Hematopoietic multipotent progenitor cell treated with erythropoietin and hydrocortisone succinate and interleukin-3 and kit ligand, for 8 days (in vitro differentiated cells): ENCODE data around the gene ROCK2.
A peak's percentile ranks its signal among the peaks of the same experiment; 100 is the strongest.
"Not testable (repeated sequence)": the region's sequence is repeated elsewhere in the genome, so short reads cannot be mapped to it uniquely, and the experiment has no call there.

Source experiments
- DNase-seq: peaks from one replicate; pipeline ENCODE4 v3.0.0-alpha.2; 2015

Gene ROCK2

DNA sequence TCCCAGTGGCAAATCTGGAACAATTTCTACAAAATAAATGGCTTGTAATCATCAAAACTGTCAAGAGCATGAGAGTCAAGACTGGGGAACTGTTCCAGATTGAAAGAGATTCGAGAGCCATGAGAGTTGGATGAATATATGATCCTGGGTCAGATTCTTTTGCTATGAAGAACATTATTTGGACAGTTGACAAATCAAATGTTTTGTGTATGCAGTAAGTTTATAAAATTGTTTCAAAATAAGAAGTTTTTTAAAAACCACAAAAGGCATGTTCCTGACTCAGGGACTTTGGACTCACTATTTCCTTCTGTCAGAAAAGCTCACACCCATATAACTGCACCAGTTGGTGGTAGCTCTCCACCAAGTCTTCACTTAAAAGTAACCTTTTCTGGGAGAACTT is 38.5 kb downstream of the ROCK2 start:
- peak; percentile 9 for DNase-seq

GRCh38 chr2:11305338-11305737 is 39.1 kb downstream of the ROCK2 start:
- DNase-seq: peak; percentile 21

GRCh38 chr2:11304476-11304875 is 40.0 kb downstream of the ROCK2 start:
- DNase-seq: no peak

GRCh38 chr2:11303290-11304013 is 41.0 kb downstream of the ROCK2 start:
- peak; percentile 22 for DNase-seq

DNA sequence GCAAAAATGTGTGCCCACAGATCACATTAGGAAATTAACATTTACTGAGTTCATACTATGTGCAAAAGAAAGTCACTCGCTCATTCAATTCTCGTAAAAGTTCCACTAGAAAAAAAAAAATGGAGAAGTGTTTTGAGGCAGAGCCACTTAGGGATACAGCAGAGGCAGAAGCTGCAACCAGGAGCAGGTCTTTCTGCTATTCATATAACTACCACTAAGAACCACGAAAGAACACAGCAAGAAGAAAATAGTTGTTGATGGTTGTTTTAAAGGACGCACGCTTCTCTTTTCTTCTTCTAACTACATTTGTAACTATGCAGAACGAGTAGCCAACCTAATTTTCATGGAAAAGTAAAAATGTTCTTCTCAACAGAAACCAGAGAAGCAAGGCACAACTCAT is 45.0 kb downstream of the ROCK2 start:
- DNase-seq: no peak

- DNase-seq: no peak
Observed at GRCh38 chr2:11298592-11298991, 45.8 kb downstream of the ROCK2 start.

- DNase-seq: no peak
Observed at GRCh38 chr2:11296401-11296800, 48.0 kb downstream of the ROCK2 start.

GRCh38 chr2:11292464-11293255 is 51.8 kb downstream of the ROCK2 start:
- peak; percentile 53 for DNase-seq

DNA sequence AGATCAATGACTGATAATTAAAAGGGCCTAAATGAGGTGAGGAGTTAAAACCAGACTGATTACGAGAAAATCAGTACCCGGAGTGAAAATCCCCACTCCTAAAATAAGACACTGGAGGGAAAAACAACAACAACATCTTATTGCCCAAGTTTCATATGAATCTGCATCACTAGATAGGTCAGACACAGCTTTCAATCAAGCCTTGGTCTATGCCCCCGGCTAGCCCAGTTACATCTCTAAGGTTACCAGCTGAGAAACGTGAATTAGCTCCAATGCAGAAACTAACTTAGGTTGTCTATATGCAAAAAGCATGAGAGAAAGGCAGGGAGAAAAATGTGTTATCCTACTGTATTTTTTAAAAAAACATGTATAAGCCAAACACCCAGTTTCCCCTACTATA is 53.7 kb downstream of the ROCK2 start:
- no peak for DNase-seq

DNA sequence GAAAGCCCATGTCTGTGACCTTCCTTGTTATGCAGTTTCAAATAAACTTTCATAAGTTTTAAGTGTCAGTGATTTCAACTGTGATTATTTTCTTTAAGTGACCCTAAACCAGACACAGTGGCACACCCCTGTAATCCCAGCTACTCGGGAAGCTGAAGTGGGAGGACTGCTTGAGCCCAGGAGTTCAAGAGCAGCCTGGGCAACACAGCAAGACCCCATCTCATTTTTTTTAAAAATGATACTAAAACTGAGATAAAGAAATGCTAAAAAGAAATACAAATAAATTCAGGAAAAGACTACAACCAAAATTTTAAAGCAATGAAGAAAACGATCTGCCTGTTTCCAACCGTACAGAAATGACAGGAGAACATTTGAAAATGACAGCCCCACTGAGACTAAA is 54.2 kb downstream of the ROCK2 start:
- DNase-seq: no peak

DNA sequence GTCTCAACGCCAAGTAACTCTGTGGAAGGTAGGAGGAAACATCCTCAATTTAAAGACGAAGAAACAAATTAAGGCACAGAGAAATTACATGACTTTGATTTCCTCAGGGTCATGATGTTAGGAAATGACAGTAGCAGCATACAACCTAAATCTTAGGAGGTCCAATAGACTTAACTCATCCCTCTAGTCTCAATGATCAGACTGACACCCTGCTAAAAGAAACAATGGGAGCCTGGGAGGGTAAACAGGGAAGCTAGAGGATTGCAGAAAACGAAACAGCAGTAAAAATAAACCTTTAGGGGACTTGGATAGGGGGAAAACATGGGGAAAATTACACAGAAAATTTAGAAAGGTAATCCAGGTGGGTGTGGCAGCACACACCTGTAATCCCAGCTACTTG is 56.0 kb downstream of the ROCK2 start:
- DNase-seq: no peak

DNA sequence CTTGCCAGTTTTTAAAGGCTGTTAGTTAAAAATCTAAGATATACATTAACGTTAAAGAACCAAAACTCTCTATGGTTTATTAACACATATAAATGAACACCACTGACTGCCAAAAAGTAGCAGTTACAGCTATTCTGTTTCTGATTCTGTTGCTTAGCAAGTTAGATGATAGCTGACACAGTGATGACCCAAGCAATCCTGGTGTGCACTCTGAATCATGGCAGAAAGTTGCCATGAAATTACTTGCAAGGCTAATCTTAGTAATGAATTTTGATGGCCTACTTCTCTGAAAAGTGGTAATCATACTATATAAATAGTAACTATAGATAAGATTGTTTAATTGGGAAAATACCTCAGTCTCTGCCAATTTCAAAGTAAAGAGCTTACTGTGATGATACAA is 57.7 kb downstream of the ROCK2 start:
- no peak for DNase-seq

GRCh38 chr2:11286323-11286722 is 58.1 kb downstream of the ROCK2 start:
- DNase-seq: no peak

DNA sequence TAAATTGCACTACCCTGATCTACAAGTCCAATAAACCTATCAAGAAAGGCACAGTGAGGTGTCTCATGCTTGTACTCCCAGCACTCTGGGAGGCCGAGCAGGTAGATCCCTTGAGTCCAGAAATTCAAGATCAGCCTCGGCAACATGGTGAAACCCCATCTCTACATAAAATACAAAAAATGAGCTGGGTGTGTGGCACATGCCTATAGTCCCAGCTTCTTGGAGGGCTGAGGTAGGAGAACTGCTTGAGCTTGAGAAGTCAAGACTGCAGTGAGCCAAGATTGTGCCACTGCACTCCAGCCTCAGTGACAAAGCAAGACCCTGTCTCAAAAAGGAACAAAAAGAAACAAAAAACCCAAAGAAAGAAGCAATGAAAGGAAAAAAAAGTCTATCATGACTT is 58.9 kb downstream of the ROCK2 start:
- DNase-seq: no peak

DNA sequence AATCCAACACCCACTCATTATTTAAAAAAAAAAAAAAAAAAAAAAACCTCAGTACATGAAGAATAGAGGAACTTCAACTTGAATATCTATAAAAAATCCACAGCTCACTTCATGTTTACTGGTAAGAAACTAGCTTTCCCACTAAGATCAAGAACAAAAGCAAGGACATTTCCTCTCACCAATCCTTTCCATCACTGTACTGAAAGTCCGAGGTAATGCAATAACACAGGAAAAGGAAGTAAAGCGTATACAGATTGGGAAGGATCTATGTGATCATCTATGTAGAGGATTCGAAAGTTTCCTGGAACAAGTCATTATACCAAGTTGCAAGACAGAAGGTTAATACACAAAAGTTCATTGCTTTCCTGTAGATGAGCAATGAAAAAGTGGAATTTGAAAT is 63.2 kb downstream of the ROCK2 start:
- DNase-seq: no peak

DNA sequence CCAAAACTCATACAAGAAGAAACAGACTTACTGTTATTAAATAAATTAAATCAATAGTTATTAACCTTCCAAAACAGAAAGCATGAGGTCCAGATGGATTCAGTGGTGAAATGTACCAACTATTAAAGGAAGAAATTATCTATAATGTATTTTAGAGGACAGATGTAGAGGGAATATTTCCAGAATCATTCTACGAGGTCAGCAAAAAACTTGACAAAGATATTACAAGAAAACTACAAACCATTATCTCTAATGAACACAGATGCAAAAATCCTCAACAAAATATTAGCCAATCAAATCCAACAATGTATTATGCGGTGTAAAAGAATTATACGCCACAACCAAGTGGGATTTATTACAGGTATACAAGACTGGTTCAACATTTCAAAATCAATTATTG is 63.7 kb downstream of the ROCK2 start:
- DNase-seq: no peak

DNA sequence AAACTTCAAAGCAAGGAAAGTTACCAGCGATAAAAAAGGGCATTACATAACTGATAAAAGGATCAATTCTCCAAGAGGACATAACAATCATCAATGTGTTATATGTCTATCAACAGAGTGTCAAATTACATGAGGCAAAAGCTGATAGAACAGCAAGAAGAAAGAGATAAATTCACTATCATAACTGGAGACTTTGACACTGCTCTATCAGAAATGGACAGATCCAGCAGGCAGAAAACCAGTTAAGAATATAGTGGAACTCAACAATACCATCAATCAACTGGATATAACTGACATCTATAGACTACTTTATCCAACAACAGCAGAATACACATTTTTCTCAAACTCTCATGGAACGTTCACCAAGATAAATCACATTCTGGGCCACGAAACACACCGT is 65.0 kb downstream of the ROCK2 start:
- DNase-seq: peak; percentile 93

DNA sequence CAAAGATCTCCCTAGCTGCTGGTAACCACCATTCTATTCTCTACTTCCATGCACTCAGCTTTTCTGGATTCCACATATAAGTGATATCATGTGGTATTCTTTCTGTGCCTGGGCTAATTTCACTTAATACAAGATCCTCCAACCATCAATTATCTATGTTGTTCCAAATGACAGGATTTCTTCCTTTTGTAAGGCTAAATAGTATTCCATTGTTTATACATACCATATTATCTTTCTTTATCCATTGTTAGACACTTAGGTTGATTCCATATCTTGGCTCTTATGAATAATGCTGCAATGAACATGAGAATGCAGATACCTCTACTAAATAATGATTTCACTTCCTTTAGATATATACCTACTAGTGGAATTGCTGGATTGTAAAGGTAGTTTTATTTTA is 66.2 kb downstream of the ROCK2 start:
- DNase-seq: no peak

- DNase-seq: no peak
Observed at GRCh38 chr2:11275910-11276309, 68.5 kb downstream of the ROCK2 start.

GRCh38 chr2:11270891-11271290 is 73.5 kb downstream of the ROCK2 start:
- no peak for DNase-seq

DNA sequence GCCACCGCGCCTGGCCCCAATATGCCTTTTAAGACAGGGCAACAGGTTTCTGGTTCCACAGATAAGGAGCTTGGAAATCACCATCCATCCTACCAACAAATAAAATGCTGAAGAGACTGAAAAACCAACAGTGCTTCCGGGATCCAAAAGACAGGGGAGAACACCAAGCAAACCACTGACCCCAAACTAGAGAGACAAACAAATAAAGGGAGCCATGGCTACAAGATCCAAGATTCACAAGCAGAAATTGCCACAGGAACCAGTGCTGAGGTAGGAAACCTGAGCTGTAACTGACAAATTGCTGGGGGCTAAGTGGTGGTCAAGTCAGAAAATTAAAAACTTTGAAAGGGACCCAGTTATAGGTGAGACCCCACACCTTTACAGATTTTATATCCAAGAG is 76.5 kb downstream of the ROCK2 start:
- DNase-seq: no peak

- no peak for DNase-seq
Observed at GRCh38 chr2:11264818-11265217, 79.6 kb downstream of the ROCK2 start.

- DNase-seq: no peak
Observed at GRCh38 chr2:11264007-11264406, 80.4 kb downstream of the ROCK2 start.

DNA sequence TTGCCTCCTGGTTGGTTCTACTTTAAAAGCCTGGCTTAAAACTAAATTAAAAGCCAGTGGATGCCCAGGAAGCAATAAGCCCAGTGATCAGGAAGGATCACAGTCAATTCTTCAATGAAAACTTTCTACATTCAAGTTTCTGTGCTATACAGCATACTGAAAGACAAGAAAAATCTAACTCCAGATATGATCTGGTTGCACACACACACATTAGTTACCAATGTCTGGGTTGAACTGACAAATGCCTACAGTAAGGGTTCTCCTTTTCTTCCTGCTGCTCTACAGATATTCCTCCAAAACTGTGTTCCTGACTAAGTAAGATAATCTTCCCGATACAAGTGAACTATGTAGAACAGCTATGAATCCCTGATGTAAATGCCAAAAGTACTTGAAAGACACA is 81.3 kb downstream of the ROCK2 start:
- no peak for DNase-seq

GRCh38 chr2:11262438-11262837 is 82.0 kb downstream of the ROCK2 start:
- DNase-seq: not testable (repeated sequence)
